Measurements from ENCODE around the gene DNAH11.
"Not testable (repeated sequence)": the region's sequence is repeated elsewhere in the genome, so short reads cannot be mapped to it uniquely, and the experiment has no call there.

DNAH11 gene

GRCh38 chr7:21706131-21706530, 163.3 kb downstream of the DNAH11 start:
- no peak for DNase-seq (ENCODE audit: low read depth, low spot score)

GRCh38 chr7:21707566-21707965, 164.7 kb downstream of the DNAH11 start:
- no peak for DNase-seq (ENCODE audit: low read depth, low spot score)

- DNase-seq (ENCODE audit: low read depth, low spot score) = no peak
Measured at GRCh38 chr7:21708096-21708495, 165.3 kb downstream of the DNAH11 start.

GRCh38 chr7:21717323-21717722, 174.5 kb downstream of the DNAH11 start:
- DNase-seq (ENCODE audit: low read depth, low spot score) = no peak

- DNase-seq (ENCODE audit: low read depth, low spot score) = no peak
Measured at GRCh38 chr7:21718391-21718790, 175.6 kb downstream of the DNAH11 start.

GRCh38 chr7:21719846-21720245, 177.0 kb downstream of the DNAH11 start:
- no peak for DNase-seq (ENCODE audit: low read depth, low spot score)

- no peak for DNase-seq (ENCODE audit: low read depth, low spot score)
Measured at GRCh38 chr7:21722371-21722770, 179.5 kb downstream of the DNAH11 start.

- DNase-seq (ENCODE audit: low read depth, low spot score) = no peak
Measured at GRCh38 chr7:21724562-21724961, 181.7 kb downstream of the DNAH11 start.

GRCh38 chr7:21730399-21730798, 187.6 kb downstream of the DNAH11 start:
- peak; percentile 11 for DNase-seq (ENCODE audit: low read depth, low spot score)

GRCh38 chr7:21731977-21732376, 189.1 kb downstream of the DNAH11 start:
- peak; percentile 3 for DNase-seq (ENCODE audit: low read depth, low spot score)

GRCh38 chr7:21732956-21733355, 190.1 kb downstream of the DNAH11 start:
- DNase-seq (ENCODE audit: low read depth, low spot score) = not testable (repeated sequence)

- DNase-seq (ENCODE audit: low read depth, low spot score) = no peak
Measured at GRCh38 chr7:21733837-21734236, 191.0 kb downstream of the DNAH11 start.

- no peak for DNase-seq (ENCODE audit: low read depth, low spot score)
Measured at GRCh38 chr7:21743493-21743892, 200.7 kb downstream of the DNAH11 start.

- DNase-seq (ENCODE audit: low read depth, low spot score) = no peak
Measured at GRCh38 chr7:21746949-21747348, 204.1 kb downstream of the DNAH11 start.

GRCh38 chr7:21747806-21748205, 205.0 kb downstream of the DNAH11 start:
- DNase-seq (ENCODE audit: low read depth, low spot score) = peak; percentile 80

GRCh38 chr7:21749378-21749777, 206.5 kb downstream of the DNAH11 start:
- no peak for DNase-seq (ENCODE audit: low read depth, low spot score)

GRCh38 chr7:21753071-21753470, 210.2 kb downstream of the DNAH11 start:
- no peak for DNase-seq (ENCODE audit: low read depth, low spot score)

- no peak for DNase-seq (ENCODE audit: low read depth, low spot score)
Measured at GRCh38 chr7:21754963-21755362, 212.1 kb downstream of the DNAH11 start.

GRCh38 chr7:21757537-21758282, 214.9 kb downstream of the DNAH11 start:
- DNase-seq (ENCODE audit: low read depth, low spot score) = no peak

- DNase-seq (ENCODE audit: low read depth, low spot score) = no peak
Measured at GRCh38 chr7:21758286-21758685, 215.4 kb downstream of the DNAH11 start.

GRCh38 chr7:21762469-21762868, 219.6 kb downstream of the DNAH11 start:
- no peak for DNase-seq (ENCODE audit: low read depth, low spot score)

- DNase-seq (ENCODE audit: low read depth, low spot score) = no peak
Measured at GRCh38 chr7:21763818-21764217, 221.0 kb downstream of the DNAH11 start.

- DNase-seq (ENCODE audit: low read depth, low spot score) = no peak
Measured at GRCh38 chr7:21766218-21766617, 223.4 kb downstream of the DNAH11 start.

Measured in astrocyte of the hippocampus (primary cell).